SK-N-SH treated with all-trans-retinoic acid at 6 μM for 48 hours (cell line): ENCODE data around the gene PCNX3.

Source experiments
- ATAC-seq: fragments of 200-7000 bp; cut with Tn5 transposase; 3 replicates; pipeline ENCODE4 v1.9.1; 2020; ENCODE audit warnings: mild to moderate bottlenecking, moderate library complexity
- ARNTL ChIP-seq: fragments of 450-650 bp; formaldehyde crosslinking; IDR thresholded peaks from 2 replicates; pipeline ENCODE4 v1.5.0; 2020; ENCODE audit warnings: low read depth, mild to moderate bottlenecking, moderate library complexity, borderline replicate concordance
- BACH2 ChIP-seq: fragments of 250-450 bp; sonication (Bioruptor Pico); IDR thresholded peaks from 2 replicates; pipeline ENCODE4 v1.9.0; 2021; ENCODE audit warnings: mild to moderate bottlenecking, borderline replicate concordance
- ESRRG ChIP-seq: fragments of 250-450 bp; sonication (Bioruptor Pico); IDR thresholded peaks from 2 replicates; pipeline ENCODE4 v1.6.1; 2021; ENCODE audit warnings: mild to moderate bottlenecking
- GLIS3 ChIP-seq: fragments of 250-450 bp; sonication (Bioruptor Pico); IDR thresholded peaks from 2 replicates; pipeline ENCODE4 v1.5.0; 2020; ENCODE audit warnings: mild to moderate bottlenecking, moderate library complexity
- ISL1 ChIP-seq: fragments of 250-450 bp; sonication (Bioruptor Pico); IDR thresholded peaks from 2 replicates; pipeline ENCODE4 v2.1.2; 2022; ENCODE audit warnings: mild to moderate bottlenecking, moderate library complexity
- OSR1 ChIP-seq: fragments of 250-450 bp; sonication (Bioruptor Pico); IDR thresholded peaks from 2 replicates; pipeline ENCODE4 v1.8.0; 2022; ENCODE audit warnings: moderate library complexity, mild to moderate bottlenecking, inconsistent platforms
- POU6F1 ChIP-seq: fragments of 250-450 bp; sonication (Bioruptor Pico); IDR thresholded peaks from 2 replicates; pipeline ENCODE4 v1.8.0; 2021; ENCODE audit warnings: low read depth, mild to moderate bottlenecking, moderate library complexity, borderline replicate concordance
- PPARA ChIP-seq: fragments of 250-450 bp; sonication (Bioruptor Pico); IDR thresholded peaks from 2 replicates; pipeline ENCODE4 v1.5.0; 2020; ENCODE audit warnings: mild to moderate bottlenecking, borderline replicate concordance
- RARB ChIP-seq: fragments of 250-450 bp; sonication (Bioruptor Pico); IDR thresholded peaks from 2 replicates; pipeline ENCODE4 v1.8.0; 2021; ENCODE audit warnings: mild to moderate bottlenecking, moderate library complexity
- SNAI2 ChIP-seq: fragments of 250-450 bp; sonication (Bioruptor Pico); IDR thresholded peaks from 2 replicates; pipeline ENCODE4 v1.5.0; 2020; ENCODE audit warnings: mild to moderate bottlenecking, moderate library complexity
- TOX ChIP-seq: fragments of 250-450 bp; sonication (Bioruptor Pico); IDR thresholded peaks from 2 replicates; pipeline ENCODE4 v1.8.0; 2021; ENCODE audit warnings: mild to moderate bottlenecking, moderate library complexity, borderline replicate concordance
- ZC3H10 ChIP-seq: fragments of 250-450 bp; sonication (Bioruptor Pico); IDR thresholded peaks from 2 replicates; pipeline ENCODE4 v1.5.1; 2021; ENCODE audit warnings: mild to moderate bottlenecking, moderate library complexity
- ZFP3 ChIP-seq: fragments of 250-450 bp; sonication (Bioruptor Pico); IDR thresholded peaks from 2 replicates; pipeline ENCODE4 v1.5.0; 2020; ENCODE audit warnings: mild to moderate bottlenecking, moderate library complexity
- ZFP30 ChIP-seq: fragments of 450-650 bp; formaldehyde crosslinking; IDR thresholded peaks from 2 replicates; pipeline ENCODE4 v1.5.0; 2022; ENCODE audit warnings: mild to moderate bottlenecking, moderate library complexity
- ZNF565 ChIP-seq: fragments of 450-650 bp; formaldehyde crosslinking; conservative IDR thresholded peaks from 2 replicates; pipeline ENCODE4 v1.5.0; 2020; ENCODE audit warnings: low read depth, mild to moderate bottlenecking, moderate library complexity
- ZNF70 ChIP-seq: fragments of 450-650 bp; formaldehyde crosslinking; IDR thresholded peaks from 2 replicates; pipeline ENCODE4 v1.5.0; 2020; ENCODE audit warnings: mild to moderate bottlenecking, moderate library complexity
- ZNF8 ChIP-seq: fragments of 450-650 bp; formaldehyde crosslinking; IDR thresholded peaks from 2 replicates; pipeline ENCODE4 v1.5.0; 2020; ENCODE audit warnings: mild to moderate bottlenecking, moderate library complexity
- TF ChIP-seq, protein P1 (sequence below): fragments of 250-450 bp; sonication (Bioruptor Pico); IDR thresholded peaks from 2 replicates; pipeline ENCODE4 v1.5.0; 2020; ENCODE audit warnings: mild to moderate bottlenecking, moderate library complexity
- TF ChIP-seq, protein P2 (sequence below): fragments of 250-450 bp; sonication (Bioruptor Pico); IDR thresholded peaks from 2 replicates; pipeline ENCODE4 v1.8.0; 2020; ENCODE audit warnings: mild to moderate bottlenecking, moderate library complexity, borderline replicate concordance

PCNX3 gene

GRCh38 chr11:65649656-65650546 lies 34.3 kb downstream of the PCNX3 start:
- no peak for TF ChIP-seq ZNF8 (CRISPR knock-in tag)
- no peak for TF ChIP-seq POU6F1 (CRISPR knock-in tag)
- no peak for TF ChIP-seq ZC3H10 (CRISPR knock-in tag)
- no peak for TF ChIP-seq ISL1 (CRISPR knock-in tag)
- TF ChIP-seq OSR1 = no peak
- no peak for TF ChIP-seq ZFP30 (CRISPR knock-in tag)
- TF ChIP-seq ZFP3 (CRISPR knock-in tag) = no peak
- no peak for TF ChIP-seq PPARA
- no peak for TF ChIP-seq GLIS3 (CRISPR knock-in tag)
- TF ChIP-seq, protein P1, sequence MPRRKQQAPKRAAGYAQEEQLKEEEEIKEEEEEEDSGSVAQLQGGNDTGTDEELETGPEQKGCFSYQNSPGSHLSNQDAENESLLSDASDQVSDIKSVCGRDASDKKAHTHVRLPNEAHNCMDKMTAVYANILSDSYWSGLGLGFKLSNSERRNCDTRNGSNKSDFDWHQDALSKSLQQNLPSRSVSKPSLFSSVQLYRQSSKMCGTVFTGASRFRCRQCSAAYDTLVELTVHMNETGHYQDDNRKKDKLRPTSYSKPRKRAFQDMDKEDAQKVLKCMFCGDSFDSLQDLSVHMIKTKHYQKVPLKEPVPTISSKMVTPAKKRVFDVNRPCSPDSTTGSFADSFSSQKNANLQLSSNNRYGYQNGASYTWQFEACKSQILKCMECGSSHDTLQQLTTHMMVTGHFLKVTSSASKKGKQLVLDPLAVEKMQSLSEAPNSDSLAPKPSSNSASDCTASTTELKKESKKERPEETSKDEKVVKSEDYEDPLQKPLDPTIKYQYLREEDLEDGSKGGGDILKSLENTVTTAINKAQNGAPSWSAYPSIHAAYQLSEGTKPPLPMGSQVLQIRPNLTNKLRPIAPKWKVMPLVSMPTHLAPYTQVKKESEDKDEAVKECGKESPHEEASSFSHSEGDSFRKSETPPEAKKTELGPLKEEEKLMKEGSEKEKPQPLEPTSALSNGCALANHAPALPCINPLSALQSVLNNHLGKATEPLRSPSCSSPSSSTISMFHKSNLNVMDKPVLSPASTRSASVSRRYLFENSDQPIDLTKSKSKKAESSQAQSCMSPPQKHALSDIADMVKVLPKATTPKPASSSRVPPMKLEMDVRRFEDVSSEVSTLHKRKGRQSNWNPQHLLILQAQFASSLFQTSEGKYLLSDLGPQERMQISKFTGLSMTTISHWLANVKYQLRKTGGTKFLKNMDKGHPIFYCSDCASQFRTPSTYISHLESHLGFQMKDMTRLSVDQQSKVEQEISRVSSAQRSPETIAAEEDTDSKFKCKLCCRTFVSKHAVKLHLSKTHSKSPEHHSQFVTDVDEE (CRISPR knock-in tag) = no peak
- TF ChIP-seq ESRRG (CRISPR knock-in tag) = no peak
- no peak for TF ChIP-seq ZNF565 (CRISPR knock-in tag)
- TF ChIP-seq BACH2 = no peak
- no peak for TF ChIP-seq RARB
- TF ChIP-seq, all 23 proteins: peak for 0

GRCh38 chr11:65650547-65651338 lies 35.2 kb downstream of the PCNX3 start:
- TF ChIP-seq SNAI2 = no peak
- no peak for TF ChIP-seq ZNF70 (CRISPR knock-in tag)
- no peak for TF ChIP-seq PPARA
- TF ChIP-seq ARNTL = no peak
- no peak for TF ChIP-seq ESRRG (CRISPR knock-in tag)
- no peak for ATAC-seq

More at GRCh38 chr11:65649656-65650546, 34.3 kb downstream of the PCNX3 start:
- no peak for ATAC-seq

DNA sequence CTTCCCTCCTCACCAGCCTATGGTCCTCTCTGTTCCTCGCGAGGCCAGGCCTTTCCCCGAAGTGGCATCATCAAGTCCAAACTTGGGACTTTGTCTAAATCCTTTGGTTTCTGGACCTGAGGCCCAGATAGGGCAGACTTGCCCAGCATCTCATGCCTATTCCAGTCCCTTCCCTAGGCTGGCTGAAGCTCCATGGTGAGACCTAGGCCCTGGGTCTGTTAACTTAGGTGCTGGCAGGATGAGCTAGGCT lies 35.7 kb downstream of the PCNX3 start:
- no peak for TF ChIP-seq ARNTL
- no peak for TF ChIP-seq ISL1 (CRISPR knock-in tag)
- TF ChIP-seq, protein P1 (CRISPR knock-in tag) = no peak
- TF ChIP-seq, protein P2, sequence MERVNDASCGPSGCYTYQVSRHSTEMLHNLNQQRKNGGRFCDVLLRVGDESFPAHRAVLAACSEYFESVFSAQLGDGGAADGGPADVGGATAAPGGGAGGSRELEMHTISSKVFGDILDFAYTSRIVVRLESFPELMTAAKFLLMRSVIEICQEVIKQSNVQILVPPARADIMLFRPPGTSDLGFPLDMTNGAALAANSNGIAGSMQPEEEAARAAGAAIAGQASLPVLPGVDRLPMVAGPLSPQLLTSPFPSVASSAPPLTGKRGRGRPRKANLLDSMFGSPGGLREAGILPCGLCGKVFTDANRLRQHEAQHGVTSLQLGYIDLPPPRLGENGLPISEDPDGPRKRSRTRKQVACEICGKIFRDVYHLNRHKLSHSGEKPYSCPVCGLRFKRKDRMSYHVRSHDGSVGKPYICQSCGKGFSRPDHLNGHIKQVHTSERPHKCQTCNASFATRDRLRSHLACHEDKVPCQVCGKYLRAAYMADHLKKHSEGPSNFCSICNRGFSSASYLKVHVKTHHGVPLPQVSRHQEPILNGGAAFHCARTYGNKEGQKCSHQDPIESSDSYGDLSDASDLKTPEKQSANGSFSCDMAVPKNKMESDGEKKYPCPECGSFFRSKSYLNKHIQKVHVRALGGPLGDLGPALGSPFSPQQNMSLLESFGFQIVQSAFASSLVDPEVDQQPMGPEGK (CRISPR knock-in tag) = no peak
- TF ChIP-seq RARB = no peak
- no peak for TF ChIP-seq ZNF565 (CRISPR knock-in tag)
- TF ChIP-seq TOX (CRISPR knock-in tag) = no peak
- no peak for TF ChIP-seq BACH2
- TF ChIP-seq, all 23 proteins: peak for 0
- no peak for ATAC-seq
